ENCODE measurements around the gene PRR15L. TPM values are rescaled to one million over a fixed set of nuclear protein-coding genes. Genes with fewer than 3 reads are reported as not detected.

PRR15L gene
- total and polyA plus RNA-seq, 2 of the 8 experiments (the other 6 are each of a cell fraction or from before 2014, with no cell fraction given), result 0.26 to 1.1 TPM

DNA sequence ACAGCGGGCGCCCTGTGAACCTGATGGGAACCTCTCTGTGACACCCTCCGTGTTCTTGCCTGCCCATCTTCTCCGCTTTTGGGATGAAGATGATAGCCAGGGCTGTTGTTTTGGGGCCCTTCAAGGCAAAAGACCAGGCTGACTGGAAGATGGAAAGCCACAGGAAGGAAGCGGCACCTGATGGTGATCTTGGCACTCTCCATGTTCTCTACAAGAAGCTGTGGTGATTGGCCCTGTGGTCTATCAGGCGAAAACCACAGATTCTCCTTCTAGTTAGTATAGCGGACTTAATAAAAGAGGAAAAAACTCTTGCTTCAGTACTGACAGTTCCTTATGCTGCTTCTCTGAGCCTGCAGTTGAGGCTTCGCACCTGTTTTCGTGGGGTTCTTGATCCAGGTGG, 23.8 kb upstream of the PRR15L start:
- no peak overlapping the region for H2AFZ ChIP-seq (ENCODE audit: low read length)
- no peak overlapping the region for H3K18ac ChIP-seq (ENCODE audit: extremely low read depth, low read length)
- no peak overlapping the region for H4K91ac ChIP-seq (replicated peaks; ENCODE audit: insufficient read length, low read length)
- H3K27ac ChIP-seq (ENCODE audit: low read depth, low read length), result no peak overlapping the region
- H4K5ac ChIP-seq (ENCODE audit: insufficient read length, low read depth, low read length), result no peak overlapping the region
- no peak overlapping the region for H3K4me2 ChIP-seq (ENCODE audit: insufficient read depth in 1 of 2, low read depth in 2 of 2, low read length in 2 of 2)
- no peak overlapping the region for H3K56ac ChIP-seq (replicated peaks; ENCODE audit: insufficient read length, low read depth, low read length)
- no peak overlapping the region for H2BK5ac ChIP-seq (ENCODE audit: low read depth, low read length)
- DNase-seq (ENCODE audit: low read depth in 1 of 2, low spot score in 2 of 2), result no peak
- H2BK12ac ChIP-seq (ENCODE audit: low read depth, low read length), result no peak overlapping the region
- peaks cover 0 to under 1% (median 0%) of the 10 kb centered on the region in 4 experiments; a peak in 2 of 7 replicates for H3K4me1 ChIP-seq (replicated peaks in 1 of 4; ENCODE audit: control insufficient read depth in 3 of 4, insufficient read depth in 4 of 4, low read length in 3 of 4)
- no peak overlapping the region for H2BK20ac ChIP-seq (ENCODE audit: low read length)
- H2BK15ac ChIP-seq (ENCODE audit: low read length), result no peak overlapping the region
- ChIA-PET CTCF (ENCODE audit: partially characterized antibody) (interaction anchor here (0.6 to 40.5 kb wide), 10 partner anchors 8 to 138 kb away, joined by 3 to 1010 read pairs (median 7); partner anchors contain the start of genes CDK5RAP3, PNPO and PRR15L), POLR2A (ENCODE audit: partially characterized antibody) (interaction anchor here (0.7 to 3.6 kb wide), 4 partner anchors 11 to 77 kb away, joined by 3 to 17 read pairs (median 6); partner anchors contain the start of gene CDK5RAP3)
- H2BK120ac ChIP-seq (replicated peaks; ENCODE audit: low read depth, low read length), result no peak overlapping the region
- no peaks in the 10 kb centered on the region for H3K23me2 ChIP-seq (ENCODE audit: low read depth, low read length)
- H3K27me3 ChIP-seq (replicated peaks in 1 of 4; ENCODE audit: control insufficient read depth in 3 of 4, extremely low read depth in 1 of 4, insufficient read depth in 3 of 4, low read length in 3 of 4), result no peaks in the 10 kb centered on the region
- no peak overlapping the region for H3K4me3 ChIP-seq (ENCODE audit: extremely low read depth in 1 of 4, insufficient read depth in 2 of 4, low read depth in 3 of 4, low read length in 4 of 4)
- H4K20me1 ChIP-seq (replicated peaks in 1 of 2; ENCODE audit: control insufficient read depth in 1 of 2, insufficient read depth in 2 of 2, low read length in 2 of 2), result no peaks in the 10 kb centered on the region
- H2AK5ac ChIP-seq (ENCODE audit: low read depth, low read length), result no peak overlapping the region
- no peak overlapping the region for H3K23ac ChIP-seq (ENCODE audit: insufficient read length)
- H3K79me2 ChIP-seq (ENCODE audit: control insufficient read depth in 1 of 2, insufficient read depth in 2 of 2, low read length in 2 of 2), result no peaks in the 10 kb centered on the region
- H3K4ac ChIP-seq (replicated peaks; ENCODE audit: insufficient read length, low read depth, low read length), result no peak overlapping the region
- H3K36me3 ChIP-seq (ENCODE audit: control insufficient read depth in 2 of 4, insufficient read depth in 4 of 4, low read length in 3 of 4), result peaks cover 19 to 67% (median 45%) of the 10 kb centered on the region in 4 experiments; a peak in 7 of 8 replicates
- H3K79me1 ChIP-seq (ENCODE audit: low read depth, low read length), result peaks cover 3% of the 10 kb centered on the region; the same call in 1 of the 2 replicates
- H4K8ac ChIP-seq (ENCODE audit: extremely low read depth, insufficient read depth, low read length), result no peak overlapping the region
- WGBS, 2 experiments (ENCODE audit: extremely low coverage in 1 of 2, insufficient coverage in 1 of 2, insufficient read length in 1 of 2, insufficient replicate concordance in 2 of 2, low coverage in 1 of 2, low lambda C conversion rate in 2 of 2, missing lambda C conversion rate in 1 of 2), result 95% methylated on average over 9 of the region's 9 CpGs; no CpG with 5 or more reads in 1 of the 2 experiments
- no peaks in the 10 kb centered on the region for H3K9me3 ChIP-seq (ENCODE audit: insufficient read depth in 2 of 2, low read depth in 1 of 2, low read length in 1 of 2)
- H3K9ac ChIP-seq (replicated peaks in 1 of 4; ENCODE audit: extremely low read depth in 1 of 4, low read depth in 3 of 4, low read length in 3 of 4), result no peak overlapping the region
- H3K14ac ChIP-seq (ENCODE audit: insufficient read length), result no peak overlapping the region
- FAIRE-seq, result no peak
- no peak for TF ChIP-seq SP1 (IDR thresholded peaks at IDR 0.05; ENCODE audit: low read depth, low read length)
- no peak for TF ChIP-seq RFX5 (IDR thresholded peaks at IDR 0.05; ENCODE audit: borderline replicate concordance, low read depth, low read length)
- TF ChIP-seq TAF1 (IDR thresholded peaks at IDR 0.05; ENCODE audit: low read depth, low read length), result no peak
- TF ChIP-seq SIN3A (conservative IDR thresholded peaks at IDR 0.05 in 1 of 2, IDR thresholded peaks at IDR 0.05 in 1 of 2; ENCODE audit: low read depth in 1 of 2, low read length in 2 of 2), result no peak
- no peak for TF ChIP-seq KDM5A (IDR thresholded peaks at IDR 0.05; ENCODE audit: low read length)
- TF ChIP-seq EZH2 (IDR thresholded peaks at IDR 0.05; ENCODE audit: low read depth, low read length, severe bottlenecking), result no peak
- no peak for TF ChIP-seq HDAC2 (IDR thresholded peaks at IDR 0.05; ENCODE audit: borderline replicate concordance in 1 of 2, low read depth in 2 of 2, low read length in 2 of 2)
- no peak for TF ChIP-seq SP2 (IDR thresholded peaks at IDR 0.05; ENCODE audit: low read length)
- no peak for TF ChIP-seq CBX8 (IDR thresholded peaks at IDR 0.05; ENCODE audit: borderline replicate concordance, low read depth, low read length)
- no peak for TF ChIP-seq BACH1 (IDR thresholded peaks at IDR 0.05; ENCODE audit: low read length)
- TF ChIP-seq ASH2L (IDR thresholded peaks at IDR 0.05; ENCODE audit: low read length), result no peak
- TF ChIP-seq, protein P1, sequence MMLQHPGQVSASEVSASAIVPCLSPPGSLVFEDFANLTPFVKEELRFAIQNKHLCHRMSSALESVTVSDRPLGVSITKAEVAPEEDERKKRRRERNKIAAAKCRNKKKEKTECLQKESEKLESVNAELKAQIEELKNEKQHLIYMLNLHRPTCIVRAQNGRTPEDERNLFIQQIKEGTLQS (IDR thresholded peaks at IDR 0.05; ENCODE audit: insufficient read depth, low read depth, low read length), result no peak
- no peak for TF ChIP-seq RXRA (IDR thresholded peaks at IDR 0.05; ENCODE audit: insufficient read depth, low read depth, low read length)
- no peak for TF ChIP-seq HDAC6 (IDR thresholded peaks at IDR 0.05; ENCODE audit: low read depth, low read length)

All from H1 (cell line).